NCI-H1436 treated with DMSO at 0.1 percent for 48 hours (cell line): ENCODE measurements around the gene KRT35.

Source experiments
- DNase-seq: peaks from one replicate; lab custom pipeline; 2025; lab: John Stamatoyannopoulos, UW

KRT35 gene

GRCh38 chr17:41486809-41487530, 6.0 kb upstream of the KRT35 start:
- DNase-seq: no peak

GRCh38 chr17:41486316-41486715, 5.4 kb upstream of the KRT35 start:
- no peak for DNase-seq

- DNase-seq: no peak
Measured at GRCh38 chr17:41484920-41485904, 4.3 kb upstream of the KRT35 start.

GRCh38 chr17:41483991-41484826, 3.3 kb upstream of the KRT35 start:
- no peak for DNase-seq

- DNase-seq: no peak
Measured at GRCh38 chr17:41483531-41483930, 2.6 kb upstream of the KRT35 start.

GRCh38 chr17:41480581-41480980, 370 bp downstream of the KRT35 start:
- no peak for DNase-seq

- no peak for DNase-seq
Measured at GRCh38 chr17:41480136-41480535, 815 bp downstream of the KRT35 start.

GRCh38 chr17:41478237-41478636, 2.7 kb downstream of the KRT35 start:
- no peak for DNase-seq

- DNase-seq: no peak
Measured at GRCh38 chr17:41476866-41477815, 3.8 kb downstream of the KRT35 start.

GRCh38 chr17:41475421-41475820, 5.5 kb downstream of the KRT35 start:
- DNase-seq: no peak

- DNase-seq: no peak
Measured at GRCh38 chr17:41474863-41475262, 6.1 kb downstream of the KRT35 start.

- DNase-seq: no peak
Measured at GRCh38 chr17:41468346-41468745, 12.6 kb downstream of the KRT35 start.

- no peak for DNase-seq
Measured at GRCh38 chr17:41467561-41467960, 13.4 kb downstream of the KRT35 start.

GRCh38 chr17:41466988-41467387, 14.0 kb downstream of the KRT35 start, which contains the start of gene KRT32:
TSS of gene KRT32 (minus strand) at chr17:41467386. CDS start at chr17:41467325, 61 bp downstream.
- no peak for DNase-seq

GRCh38 chr17:41464682-41465081, 16.3 kb downstream of the KRT35 start:
- no peak for DNase-seq

GRCh38 chr17:41464173-41464572, 16.8 kb downstream of the KRT35 start:
- no peak for DNase-seq

GRCh38 chr17:41463746-41464145, 17.2 kb downstream of the KRT35 start:
- no peak for DNase-seq

GRCh38 chr17:41462705-41463104, 18.2 kb downstream of the KRT35 start:
- no peak for DNase-seq

GRCh38 chr17:41457676-41458075, 23.3 kb downstream of the KRT35 start:
- DNase-seq: no peak

GRCh38 chr17:41456204-41456603, 24.7 kb downstream of the KRT35 start:
- no peak for DNase-seq

- DNase-seq: no peak
Measured at GRCh38 chr17:41455236-41455635, 25.7 kb downstream of the KRT35 start.
